IMR-90 (cell line): ENCODE results near the gene CPHXL2. TPM values are rescaled to one million over a fixed set of nuclear protein-coding genes. Genes with fewer than 3 reads are reported as not detected.

ENCODE experiments used
- ATAC-seq: fragments of 200-7000 bp; cut with Tn5 transposase; 2 replicates; pipeline ENCODE4 v1.9.1; 2020; ENCODE audit warnings: low read depth, mild to moderate bottlenecking, moderate library complexity
- BruUV-seq: library from RNA; stranded (reverse); fragments of 400-500 nt; replicated peaks from 2 replicates; lab custom pipeline; 2021; lab: Mats Ljungman, UMichigan
- CTCF ChIA-PET: fragments of 300-600 bp; formaldehyde crosslinking; extraction: SDS; loops from one replicate; lab custom pipeline; 2021; ENCODE audit warnings: antibody characterized with exemption; lab: Yijun Ruan, JAX
- POLR2A ChIA-PET: fragments of 300-600 bp; sonication (Branson Sonifier 250); formaldehyde crosslinking; loops from one replicate; lab custom pipeline; 2022; ENCODE audit warnings: antibody characterized with exemption; ENCODE audit not compliant: unreplicated experiment; lab: Charles Lee
- DNase-seq: peaks from one replicate; pipeline ENCODE4 v3.0.0; 2013
- H2AFZ ChIP-seq: replicated peaks from 2 replicates; pipeline ENCODE3; 2013; ENCODE audit warnings: low read length, mild to moderate bottlenecking; ENCODE audit not compliant: poor library complexity
- H2AK5ac ChIP-seq: 2 replicates; pipeline ENCODE4 v1.6.1; 2013; ENCODE audit warnings: low read depth, low read length, inconsistent platforms
- H2AK9ac ChIP-seq: replicated peaks from 2 replicates; pipeline ENCODE3; 2013; ENCODE audit warnings: mild to moderate bottlenecking, low read depth, low read length, moderate library complexity; ENCODE audit not compliant: poor library complexity
- H2BK120ac ChIP-seq: 2 replicates; pipeline ENCODE4 v1.6.1; 2013; ENCODE audit warnings: low read depth, low read length, inconsistent platforms
- H2BK15ac ChIP-seq: 3 replicates; pipeline ENCODE4 v1.6.1; 2013; ENCODE audit warnings: low read depth, low read length, inconsistent platforms
- H2BK20ac ChIP-seq: 2 replicates; pipeline ENCODE4 v1.6.1; 2013; ENCODE audit warnings: low read depth, mild to moderate bottlenecking, inconsistent platforms, low read length, moderate library complexity
- H2BK5ac ChIP-seq: 2 replicates; pipeline ENCODE4 v1.6.1; 2013; ENCODE audit warnings: mild to moderate bottlenecking, low read depth, low read length, inconsistent platforms; ENCODE audit not compliant: poor library complexity, severe bottlenecking
- H3K14ac ChIP-seq: replicated peaks from 2 replicates; pipeline ENCODE4 v1.6.1; 2013; ENCODE audit warnings: low read depth, low read length, inconsistent platforms
- H3K18ac ChIP-seq: 2 replicates; pipeline ENCODE4 v1.6.1; 2013; ENCODE audit warnings: low read depth, low read length, control low read depth
- H3K23ac ChIP-seq: 2 replicates; pipeline ENCODE4 v1.6.1; 2013; ENCODE audit warnings: low read depth, low read length, inconsistent platforms
- H3K27ac ChIP-seq: 2 replicates; pipeline ENCODE4 v1.5.1; 2013; ENCODE audit warnings: mild to moderate bottlenecking, control low read depth, low read length; ENCODE audit not compliant: insufficient read depth
- H3K27me3 ChIP-seq: 2 replicates; pipeline ENCODE4 v1.6.1; 2013; ENCODE audit warnings: low read length; ENCODE audit not compliant: control insufficient read depth, insufficient read depth
- H3K36me3 ChIP-seq: 2 replicates; pipeline ENCODE4 v1.6.1; 2013; ENCODE audit warnings: low read length, mixed read lengths; ENCODE audit not compliant: control insufficient read depth, insufficient read depth
- H3K4ac ChIP-seq: 2 replicates; pipeline ENCODE4 v1.6.1; 2013; ENCODE audit warnings: low read depth, low read length, inconsistent platforms
- H3K4me1 ChIP-seq: 2 replicates; pipeline ENCODE4 v1.6.1; 2013; ENCODE audit warnings: low read length, mixed read lengths; ENCODE audit not compliant: control insufficient read depth, insufficient read depth
- H3K4me2 ChIP-seq: 2 replicates; pipeline ENCODE4 v1.6.1; 2013; ENCODE audit warnings: low read depth, mild to moderate bottlenecking, control low read depth, low read length, moderate library complexity
- H3K4me3 ChIP-seq: 2 replicates; pipeline ENCODE4 v1.5.1; 2013; ENCODE audit warnings: low read depth, mild to moderate bottlenecking, control low read depth, low read length, moderate library complexity; ENCODE audit not compliant: insufficient read depth
- H3K56ac ChIP-seq: 2 replicates; pipeline ENCODE4 v1.6.1; 2013; ENCODE audit warnings: low read length, inconsistent platforms; ENCODE audit not compliant: insufficient read depth; ENCODE audit errors: extremely low read depth
- H3K79me1 ChIP-seq, 2 experiments: 2 replicates each; pipeline ENCODE4 v1.6.1; 2013; ENCODE audit warnings: low read length in 2 of 2, inconsistent platforms in 1 of 2, low read depth in 1 of 2
- H3K9ac ChIP-seq: 2 replicates; pipeline ENCODE4 v1.6.1; 2013; ENCODE audit warnings: low read depth, low read length, control low read depth
- H3K9me1 ChIP-seq: 2 replicates; pipeline ENCODE4 v1.6.1; 2013; ENCODE audit warnings: low read length, inconsistent platforms; ENCODE audit not compliant: insufficient read depth
- H3K9me3 ChIP-seq: 2 replicates; pipeline ENCODE4 v1.6.1; 2013; ENCODE audit warnings: low read length; ENCODE audit not compliant: control insufficient read depth, insufficient read depth
- H4K20me1 ChIP-seq: 2 replicates; pipeline ENCODE4 v1.6.1; 2013; ENCODE audit warnings: low read length, inconsistent platforms; ENCODE audit not compliant: insufficient read depth
- H4K5ac ChIP-seq: 2 replicates; pipeline ENCODE4 v1.6.1; 2013; ENCODE audit warnings: mild to moderate bottlenecking, low read depth, low read length, control low read depth
- H4K8ac ChIP-seq, 2 experiments: 2 replicates each; pipeline ENCODE4 v1.6.1; 2013; ENCODE audit warnings: low read depth in 2 of 2, low read length in 2 of 2, control low read depth in 1 of 2, inconsistent platforms in 1 of 2
- H4K91ac ChIP-seq: 2 replicates; pipeline ENCODE4 v1.6.1; 2013; ENCODE audit warnings: low read depth, low read length, inconsistent platforms; ENCODE audit not compliant: insufficient read depth
- POLR2A ChIP-seq: IDR thresholded peaks from 2 replicates; pipeline ENCODE4 v1.6.1; 2012; ENCODE audit warnings: mild to moderate bottlenecking, low read depth, low read length
- WGBS, 2 experiments: methylation state at CpG; one replicate each; pipeline versions ENCODE4 v1.1.5 to v1.1.7; 2013; ENCODE audit warnings: missing lambda C conversion rate in 2 of 2; ENCODE audit not compliant: insufficient read length in 1 of 2; ENCODE audit errors: extremely low coverage in 2 of 2; 5-methylcytosine and 5-hydroxymethylcytosine counted together
- dilution Hi-C: fragments of 300-500 bp; cut with HindIII; formaldehyde crosslinking; loops from one replicate; pipeline ENCODE4 v1.14.3; 2018; ENCODE audit warnings: low sequenced_read_pairs; ENCODE audit not compliant: unreplicated experiment
- in situ Hi-C: fragments of 300-500 bp; cut with MboI; formaldehyde crosslinking; loops from 3 replicates; pipeline ENCODE4 v1.14.3; 2019; ENCODE audit warnings: low sequenced_read_pairs, inconsistent platforms, mixed read lengths
- intact Hi-C: fragments of 100-400 bp; cut with micrococcal nuclease; formaldehyde crosslinking; loops from 2 replicates; pipeline ENCODE4 v1.10.0; 2022
- polyA plus RNA-seq, 3 experiments: library from polyadenylated mRNA; depleted of rRNA; stranded (reverse); fragments of >200 nt; gene quantifications; 2 replicates each; pipeline ENCODE4 v1.2.3, GENCODE V29; 2012; ENCODE audit warnings: low replicate concordance in 1 of 3
- total RNA-seq: library from RNA; depleted of rRNA; stranded (reverse); fragments of >200 nt; gene quantifications from 2 replicates; pipeline ENCODE4 v1.2.3, GENCODE V29; 2012

CPHXL2 gene
- total and polyA plus RNA-seq, 2 of the 4 experiments (the other 2 are of a cell fraction) = not detected

GRCh38 chr16:75726390-75726789, 49.6 kb upstream of the CPHXL2 start, which contains the start of gene CPHXL:
CPHXL (minus strand) TSS chr16:75726490; CDS start chr16:75726442, 48 bp downstream.
- H3K4ac ChIP-seq = no peak within 1 kb of the TSS
- H3K18ac ChIP-seq = no peak within 1 kb of the TSS
- CTCF ChIA-PET = no interaction called here
- dilution Hi-C loops = no loop called here
- H3K14ac ChIP-seq = no peak within 1 kb of the TSS
- in situ Hi-C loops = no loop called here
- H3K23ac ChIP-seq = no peak within 1 kb of the TSS
- intact Hi-C loops = no loop called here
- no peak within 1 kb of the TSS for H3K27ac ChIP-seq
- no peak within 1 kb of the TSS for H2AK9ac ChIP-seq
- no peaks in the 10 kb centered on the region for H3K9me3 ChIP-seq
- no peak within 1 kb of the TSS for H2BK20ac ChIP-seq
- no peak for TF ChIP-seq POLR2A
- no peaks in the 10 kb centered on the region for H3K36me3 ChIP-seq
- POLR2A ChIA-PET = no interaction called here
- no peak within 1 kb of the TSS for H4K91ac ChIP-seq
- H3K4me3 ChIP-seq = no peak within 1 kb of the TSS
- H2AFZ ChIP-seq = no peak within 1 kb of the TSS
- H3K9me1 ChIP-seq = no peaks in the 10 kb centered on the region
- H3K27me3 ChIP-seq = no peaks in the 10 kb centered on the region
- H3K4me1 ChIP-seq = no peaks in the 10 kb centered on the region
- H2BK15ac ChIP-seq = no peak within 1 kb of the TSS
- no peak within 1 kb of the TSS for H3K9ac ChIP-seq
- ATAC-seq (no peak), DNase-seq (no peak)
- no peak within 1 kb of the TSS for H2BK120ac ChIP-seq
- no peaks in the 10 kb centered on the region for H3K79me1 ChIP-seq
- no peaks in the 10 kb centered on the region for H4K20me1 ChIP-seq
- no TSS peak for BruUV-seq
- no peak within 1 kb of the TSS for H4K8ac ChIP-seq
- no peak within 1 kb of the TSS for H2AK5ac ChIP-seq
- H3K4me2 ChIP-seq = no peak within 1 kb of the TSS
- no CpG with 5 or more reads among the region's 5 CpGs for WGBS, 2 experiments
- no peak within 1 kb of the TSS for H4K5ac ChIP-seq
- H3K56ac ChIP-seq = no peak within 1 kb of the TSS
- H2BK5ac ChIP-seq = no peak within 1 kb of the TSS
